Measurements from ENCODE around the gene MALT1. TPM values are rescaled to one million over a fixed set of nuclear protein-coding genes. Genes with fewer than 3 reads are reported as not detected.

Gene MALT1
- total and polyA plus RNA-seq, 9 of the 15 experiments (the other 6 are each of a cell fraction or from before 2014, with no cell fraction given), result 0.14 to 1.6 (median 0.32) TPM

DNA sequence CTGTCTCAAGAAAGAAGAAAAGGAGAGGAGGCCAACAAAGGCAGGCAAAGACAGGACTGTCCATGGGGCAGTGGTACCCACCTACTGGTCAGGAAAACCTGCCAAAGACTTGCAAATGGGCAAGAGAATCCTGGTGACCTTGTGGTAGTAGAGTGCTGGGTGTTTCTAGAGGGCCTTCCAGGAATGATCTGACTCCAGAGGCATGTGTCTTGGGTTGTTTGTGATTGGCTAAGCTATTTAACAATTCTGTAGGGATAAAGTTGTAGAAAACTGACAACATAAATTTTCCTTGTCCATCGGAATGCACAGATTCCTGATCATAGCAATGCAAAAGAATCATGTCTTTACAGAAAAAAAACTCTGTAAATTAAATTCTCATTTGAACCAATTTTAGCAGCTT, 125.0 kb downstream of the MALT1 start:
- Histone ChIP-seq H4K20me1 (replicated peaks; ENCODE audit: control insufficient read depth, insufficient read depth, low read length) (no peaks in the 10 kb centered on the region), H3K4me2 (ENCODE audit: insufficient read depth, low read length) (no peak overlapping the region), H3K79me2 (ENCODE audit: control insufficient read depth, insufficient read depth, low read length) (no peaks in the 10 kb centered on the region), H3K27ac (ENCODE audit: extremely low read depth, low read depth, low read length) (no peak overlapping the region), H3K4me3 (no peak overlapping the region), H3K4me1 (replicated peaks in 1 of 2; ENCODE audit: control insufficient read depth in 2 of 2, insufficient read depth in 2 of 2, low read length in 2 of 2) (no peaks in the 10 kb centered on the region), H3K27me3 (ENCODE audit: control insufficient read depth in 2 of 2, insufficient read depth in 2 of 2, low read length in 2 of 2) (no peaks in the 10 kb centered on the region), H3K9ac (ENCODE audit: insufficient read depth in 1 of 2, low read depth in 2 of 2, low read length in 2 of 2) (no peak overlapping the region), H3K9me1 (ENCODE audit: control insufficient read depth, insufficient read depth, low read length) (no peaks in the 10 kb centered on the region), H3K36me3 (ENCODE audit: control insufficient read depth, insufficient read depth, low read length) (no peaks in the 10 kb centered on the region), H2AFZ (ENCODE audit: low read depth, low read length) (no peak overlapping the region), H3K9me3 (replicated peaks; ENCODE audit: control insufficient read depth, insufficient read depth, low read depth, low read length) (no peaks in the 10 kb centered on the region)
- no TSS peak for BruUV-seq (replicated peaks)
- WGBS (ENCODE audit: insufficient coverage, low coverage, missing lambda C conversion rate), result 0% methylated on average over 1 of the region's 1 CpG
- ChIA-PET POLR2A (no interaction called here), CTCF (ENCODE audit: low intra/inter-chr PET ratio) (no interaction called here)
- DNase-seq (ENCODE audit: extremely low read depth in 1 of 4, low spot score in 3 of 4) (no peak), FAIRE-seq (no peak), ATAC-seq (no peak)
- intact Hi-C loops (cut with micrococcal nuclease), result no loop called here
- no peak for TF ChIP-seq CBFB (CRISPR knock-in tag; IDR thresholded peaks at IDR 0.05)
- TF ChIP-seq ZNF830 (CRISPR knock-in tag; IDR thresholded peaks at IDR 0.05), result no peak
- TF ChIP-seq, protein P1, sequence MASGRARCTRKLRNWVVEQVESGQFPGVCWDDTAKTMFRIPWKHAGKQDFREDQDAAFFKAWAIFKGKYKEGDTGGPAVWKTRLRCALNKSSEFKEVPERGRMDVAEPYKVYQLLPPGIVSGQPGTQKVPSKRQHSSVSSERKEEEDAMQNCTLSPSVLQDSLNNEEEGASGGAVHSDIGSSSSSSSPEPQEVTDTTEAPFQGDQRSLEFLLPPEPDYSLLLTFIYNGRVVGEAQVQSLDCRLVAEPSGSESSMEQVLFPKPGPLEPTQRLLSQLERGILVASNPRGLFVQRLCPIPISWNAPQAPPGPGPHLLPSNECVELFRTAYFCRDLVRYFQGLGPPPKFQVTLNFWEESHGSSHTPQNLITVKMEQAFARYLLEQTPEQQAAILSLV (tag; IDR thresholded peaks at IDR 0.05), result no peak
- TF ChIP-seq ZNF699 (CRISPR knock-in tag; IDR thresholded peaks at IDR 0.05; ENCODE audit: insufficient replicate concordance), result no peak
- no peak for TF ChIP-seq ZBTB8A (IDR thresholded peaks at IDR 0.05; ENCODE audit: partially characterized antibody)
- TF ChIP-seq NCOA6 (IDR thresholded peaks at IDR 0.05), result no peak
- TF ChIP-seq HNRNPK (IDR thresholded peaks at IDR 0.05; ENCODE audit: low read depth, low read length, poor library complexity, severe bottlenecking), result no peak
- TF ChIP-seq CC2D1A (IDR thresholded peaks at IDR 0.05), result no peak
- TF ChIP-seq, protein P2, sequence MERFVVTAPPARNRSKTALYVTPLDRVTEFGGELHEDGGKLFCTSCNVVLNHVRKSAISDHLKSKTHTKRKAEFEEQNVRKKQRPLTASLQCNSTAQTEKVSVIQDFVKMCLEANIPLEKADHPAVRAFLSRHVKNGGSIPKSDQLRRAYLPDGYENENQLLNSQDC (CRISPR knock-in tag; IDR thresholded peaks at IDR 0.05), result no peak
- no peak for TF ChIP-seq SAFB2 (IDR thresholded peaks at IDR 0.05; ENCODE audit: borderline replicate concordance, low read depth, low read length, severe bottlenecking)
- TF ChIP-seq, protein P3, sequence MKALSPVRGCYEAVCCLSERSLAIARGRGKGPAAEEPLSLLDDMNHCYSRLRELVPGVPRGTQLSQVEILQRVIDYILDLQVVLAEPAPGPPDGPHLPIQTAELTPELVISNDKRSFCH (CRISPR knock-in tag; IDR thresholded peaks at IDR 0.05), result no peak
- TF ChIP-seq, protein P3 (tag; IDR thresholded peaks at IDR 0.05), result no peak
- in situ Hi-C loops (cut with MboI), result no loop called here

All from K562 (cell line).